ENCODE measurements around the gene PITHD1. TPM values are rescaled to one million over a fixed set of nuclear protein-coding genes. Genes with fewer than 3 reads are reported as not detected.
"Not testable (repeated sequence)": the region's sequence is repeated elsewhere in the genome, so short reads cannot be mapped to it uniquely, and the experiment has no call there.

The PITHD1 gene, protein sequence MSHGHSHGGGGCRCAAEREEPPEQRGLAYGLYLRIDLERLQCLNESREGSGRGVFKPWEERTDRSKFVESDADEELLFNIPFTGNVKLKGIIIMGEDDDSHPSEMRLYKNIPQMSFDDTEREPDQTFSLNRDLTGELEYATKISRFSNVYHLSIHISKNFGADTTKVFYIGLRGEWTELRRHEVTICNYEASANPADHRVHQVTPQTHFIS
- total RNA-seq = 10 to 100 TPM; 83.7 to 89.9 TPM
- 99.3 TPM for polyA plus RNA-seq (ENCODE audit: insufficient read depth, low read depth, low replicate concordance)
- long read RNA-seq, donor 1, transcript PITHD1-201 (6 exons, 1,603 nt) = major isoform, 27 of 27 reads
- long read RNA-seq, donor 1, partial matches to known transcripts = 0 of 27 reads
- long read RNA-seq, donor 1, other reads (novel, unspliced or antisense) = 0 of 27 reads
- long read RNA-seq, donor 2, transcript PITHD1-201 (6 exons, 1,603 nt) = major isoform, 14 of 35 reads
- long read RNA-seq, donor 2, partial matches to known transcripts = 21 of 35 reads
- long read RNA-seq, donor 2, other reads (novel, unspliced or antisense) = 0 of 35 reads

DNA sequence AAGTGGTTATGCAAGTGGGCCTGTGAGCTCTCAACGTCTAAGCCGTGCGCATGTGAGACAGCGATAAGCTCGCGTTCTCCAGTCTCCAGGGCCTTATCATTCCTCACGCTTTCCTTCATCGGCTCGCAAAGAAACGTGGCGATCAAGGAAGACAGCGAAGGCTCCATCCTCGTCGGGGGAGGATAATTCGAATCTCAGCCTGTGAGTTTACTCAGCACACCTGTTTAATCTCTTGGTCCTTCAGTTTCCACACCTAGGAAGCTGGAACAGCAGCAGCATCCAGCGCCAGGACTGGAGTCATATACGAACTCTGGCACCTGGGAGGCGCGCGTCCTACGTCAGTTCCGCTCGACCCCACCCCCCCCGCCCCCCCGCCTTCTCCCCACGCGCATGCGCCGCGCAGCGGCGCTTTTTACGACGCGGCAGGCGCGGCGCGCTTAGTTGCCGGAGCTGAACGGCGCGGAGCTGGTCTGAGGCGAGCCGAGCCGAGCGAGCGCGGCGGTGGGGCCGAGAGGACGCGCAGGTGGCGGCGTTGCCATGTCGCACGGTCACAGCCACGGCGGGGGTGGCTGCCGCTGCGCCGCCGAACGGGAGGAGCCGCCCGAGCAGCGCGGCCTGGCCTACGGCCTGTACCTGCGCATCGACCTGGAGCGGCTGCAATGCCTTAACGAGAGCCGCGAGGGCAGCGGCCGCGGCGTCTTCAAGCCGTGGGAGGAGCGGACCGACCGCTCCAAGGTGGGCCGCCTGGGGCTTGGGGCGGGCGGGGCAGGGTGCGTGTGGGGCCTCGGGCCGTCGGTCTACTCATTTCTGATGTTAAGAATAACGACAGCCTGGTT lies at the start of gene PITHD1:
PITHD1 (plus strand) TSS at position 440 of the 836 bp plus-strand sequence; CDS start at position 538, 98 bp downstream.
- Histone ChIP-seq H3K36me3 (ENCODE audit: low read depth, missing control alignments) (no peaks in the 10 kb centered on the region), H3K27ac (peak within 1 kb of the TSS; percentile 78 to 89), H3K4me1 (peaks cover 15% of the 10 kb centered on the region), H3K9me3 (no peaks in the 10 kb centered on the region), H3K4me3 (peak within 1 kb of the TSS; percentile 95 to 99), H3K27me3 (no peaks in the 10 kb centered on the region)
- TF ChIP-seq, protein P1, sequence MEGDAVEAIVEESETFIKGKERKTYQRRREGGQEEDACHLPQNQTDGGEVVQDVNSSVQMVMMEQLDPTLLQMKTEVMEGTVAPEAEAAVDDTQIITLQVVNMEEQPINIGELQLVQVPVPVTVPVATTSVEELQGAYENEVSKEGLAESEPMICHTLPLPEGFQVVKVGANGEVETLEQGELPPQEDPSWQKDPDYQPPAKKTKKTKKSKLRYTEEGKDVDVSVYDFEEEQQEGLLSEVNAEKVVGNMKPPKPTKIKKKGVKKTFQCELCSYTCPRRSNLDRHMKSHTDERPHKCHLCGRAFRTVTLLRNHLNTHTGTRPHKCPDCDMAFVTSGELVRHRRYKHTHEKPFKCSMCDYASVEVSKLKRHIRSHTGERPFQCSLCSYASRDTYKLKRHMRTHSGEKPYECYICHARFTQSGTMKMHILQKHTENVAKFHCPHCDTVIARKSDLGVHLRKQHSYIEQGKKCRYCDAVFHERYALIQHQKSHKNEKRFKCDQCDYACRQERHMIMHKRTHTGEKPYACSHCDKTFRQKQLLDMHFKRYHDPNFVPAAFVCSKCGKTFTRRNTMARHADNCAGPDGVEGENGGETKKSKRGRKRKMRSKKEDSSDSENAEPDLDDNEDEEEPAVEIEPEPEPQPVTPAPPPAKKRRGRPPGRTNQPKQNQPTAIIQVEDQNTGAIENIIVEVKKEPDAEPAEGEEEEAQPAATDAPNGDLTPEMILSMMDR (IDR thresholded peaks at IDR 0.05) = no peak
- no peak for TF ChIP-seq POLR2A (IDR thresholded peaks at IDR 0.05)
- intact Hi-C loops (cut with DNase I; ENCODE audit: low total_unique reads) = no loop called here
- WGBS, 2 donors = 0% methylated on average over 14 to 48 of the region's 91 CpGs
- peak; percentile 88 for DNase-seq

DNA sequence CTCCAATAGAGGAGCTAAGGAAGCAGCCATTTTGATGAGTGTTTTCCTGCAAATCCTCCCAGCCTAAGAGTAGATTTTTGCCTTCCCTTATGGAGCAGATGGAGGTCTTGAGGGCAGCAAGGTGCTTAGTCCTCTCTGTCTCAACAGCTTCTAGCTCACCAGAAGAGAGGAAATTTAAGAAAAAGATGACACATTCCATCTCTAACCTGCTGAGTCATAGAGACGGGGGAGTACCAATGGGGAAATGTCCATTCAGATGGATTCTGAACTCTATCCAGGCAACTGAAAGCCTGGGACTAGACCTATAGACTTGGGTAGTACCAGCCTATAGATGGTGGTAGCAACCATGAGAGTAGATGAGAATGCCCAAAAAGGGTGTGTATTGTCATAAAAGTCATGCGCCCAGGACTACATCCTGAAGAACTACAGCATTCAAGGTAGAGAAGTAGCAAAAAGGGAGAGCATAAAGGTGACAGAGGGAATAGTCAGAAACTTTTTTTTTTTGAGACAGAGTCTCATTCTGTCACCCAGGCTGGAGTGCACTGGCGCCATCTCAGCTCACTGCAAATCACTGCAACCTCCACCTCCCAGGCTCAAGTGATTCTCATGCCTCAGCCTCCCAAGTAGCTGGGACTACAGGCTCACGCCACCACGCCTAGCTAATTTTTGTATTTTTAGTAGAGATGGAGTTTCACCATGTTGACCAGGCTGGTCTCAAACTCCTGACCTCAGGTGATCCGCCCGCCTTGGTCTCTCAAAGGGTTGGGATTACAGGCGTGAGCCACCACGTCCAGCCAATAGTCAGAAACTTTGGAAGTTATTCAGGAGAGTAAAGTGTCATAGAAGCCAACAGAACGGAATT lies 45.6 kb upstream of the PITHD1 start:
- no peaks in the 10 kb centered on the region for H3K27me3 ChIP-seq
- no peaks in the 10 kb centered on the region for H3K36me3 ChIP-seq (ENCODE audit: low read depth, missing control alignments)
- H3K4me1 ChIP-seq = no peaks in the 10 kb centered on the region
- no peak overlapping the region for H3K27ac ChIP-seq
- intact Hi-C loops (cut with DNase I; ENCODE audit: low total_unique reads) = no loop called here
- no peak overlapping the region for H3K4me3 ChIP-seq
- no peaks in the 10 kb centered on the region for H3K9me3 ChIP-seq
- WGBS, 2 donors = 95 to 99% methylated on average over 10 of the region's 10 CpGs
- no peak for DNase-seq
- TF ChIP-seq, protein P1 (IDR thresholded peaks at IDR 0.05) = no peak
- no peak for TF ChIP-seq POLR2A (IDR thresholded peaks at IDR 0.05)

DNA sequence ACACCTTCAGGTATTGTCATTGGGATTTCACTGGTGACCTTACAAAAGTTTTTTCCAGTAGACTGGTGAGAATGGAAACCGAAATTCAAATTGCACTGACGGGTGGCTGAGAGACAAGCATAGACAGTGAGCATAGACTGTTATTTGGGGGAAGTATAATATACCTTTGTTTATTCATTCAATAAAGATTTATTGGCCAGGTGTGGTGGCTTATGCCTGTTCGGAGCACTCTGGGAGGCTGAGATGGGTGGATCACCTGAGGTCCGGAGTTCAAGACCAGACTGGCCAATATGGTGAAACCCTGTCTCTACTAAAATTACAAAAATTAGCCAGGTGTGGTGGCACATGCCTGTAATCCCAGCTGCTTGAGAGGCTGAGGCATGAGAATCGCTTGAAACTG lies 44.9 kb upstream of the PITHD1 start:
- H3K4me3 ChIP-seq; H3K27me3 ChIP-seq; intact Hi-C loops (cut with DNase I; ENCODE audit: low total_unique reads); H3K4me1 ChIP-seq; H3K27ac ChIP-seq; H3K9me3 ChIP-seq; DNase-seq; H3K36me3 ChIP-seq (ENCODE audit: low read depth, missing control alignments): not testable (repeated sequence)
- 97 to 98% methylated on average over 5 of the region's 5 CpGs for WGBS, 2 donors

DNA sequence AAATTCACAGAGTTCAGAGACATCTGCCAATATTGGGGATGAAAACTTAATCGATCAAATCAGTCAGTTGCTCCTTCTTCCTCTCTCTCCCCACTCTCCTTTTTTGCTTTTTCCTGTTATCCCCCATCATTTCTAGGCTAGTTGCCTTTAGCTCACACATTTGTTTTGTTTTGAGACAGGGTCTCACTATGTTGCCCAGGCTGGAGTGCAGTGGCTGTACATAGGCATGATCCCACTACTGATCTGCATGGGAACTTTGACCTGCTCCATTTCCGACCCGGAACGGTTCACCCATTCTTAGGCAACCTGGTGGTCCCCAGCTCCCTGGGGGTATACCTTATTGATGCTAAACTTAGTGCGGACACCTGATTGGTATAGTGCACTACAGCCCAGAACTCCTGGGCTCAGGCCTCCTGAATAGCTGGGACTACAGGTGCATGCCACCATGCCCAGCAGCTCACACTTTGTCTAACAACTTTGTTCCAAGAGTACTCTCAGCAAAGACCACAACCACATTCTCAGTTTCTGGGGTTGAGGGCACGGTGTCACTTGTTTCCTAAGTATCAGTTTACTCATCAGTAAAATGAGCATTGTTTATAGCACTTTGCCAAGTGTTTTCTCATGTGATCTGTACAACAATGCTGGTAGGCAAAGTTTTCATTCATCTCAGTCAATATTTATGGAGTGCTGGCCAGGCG lies 41.6 kb upstream of the PITHD1 start:
- TF ChIP-seq POLR2A (IDR thresholded peaks at IDR 0.05) = no peak
- TF ChIP-seq, protein P1 (IDR thresholded peaks at IDR 0.05) = no peak
- H3K4me3 ChIP-seq = no peak overlapping the region
- H3K9me3 ChIP-seq = no peaks in the 10 kb centered on the region
- H3K4me1 ChIP-seq = no peaks in the 10 kb centered on the region
- no peaks in the 10 kb centered on the region for H3K27me3 ChIP-seq
- no peak overlapping the region for H3K27ac ChIP-seq
- no peak for DNase-seq
- no peaks in the 10 kb centered on the region for H3K36me3 ChIP-seq (ENCODE audit: low read depth, missing control alignments)
- intact Hi-C loops (cut with DNase I; ENCODE audit: low total_unique reads) = no loop called here
- 93 to 94% methylated on average over 7 of the region's 7 CpGs for WGBS, 2 donors
